GM12872 (cell line): Measurements from ENCODE around the gene CNKSR2.

Source experiments
- TF ChIP-seq, protein P1 (sequence below): IDR thresholded peaks from 3 replicates; pipeline ENCODE4 v1.5.1; 2011; ENCODE audit warnings: low read depth, mild to moderate bottlenecking, low read length, moderate library complexity; ENCODE audit not compliant: insufficient read depth

CNKSR2 gene

DNA sequence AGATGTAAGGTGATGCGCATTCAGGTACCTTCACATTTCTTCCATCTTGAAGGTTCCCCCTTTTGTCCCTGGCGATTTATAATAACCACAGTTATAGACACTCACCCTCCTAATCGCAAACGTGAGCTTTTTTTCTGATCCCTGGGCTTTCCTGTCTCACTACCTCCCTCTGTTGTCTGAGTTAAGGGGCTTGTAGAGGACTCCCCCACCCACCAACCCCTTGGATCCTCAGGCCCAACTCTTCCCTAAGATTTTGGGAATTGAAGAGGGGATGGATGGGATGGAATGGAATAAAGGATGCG lies 1.4 kb downstream of the CNKSR2 start:
- TF ChIP-seq, protein P1, sequence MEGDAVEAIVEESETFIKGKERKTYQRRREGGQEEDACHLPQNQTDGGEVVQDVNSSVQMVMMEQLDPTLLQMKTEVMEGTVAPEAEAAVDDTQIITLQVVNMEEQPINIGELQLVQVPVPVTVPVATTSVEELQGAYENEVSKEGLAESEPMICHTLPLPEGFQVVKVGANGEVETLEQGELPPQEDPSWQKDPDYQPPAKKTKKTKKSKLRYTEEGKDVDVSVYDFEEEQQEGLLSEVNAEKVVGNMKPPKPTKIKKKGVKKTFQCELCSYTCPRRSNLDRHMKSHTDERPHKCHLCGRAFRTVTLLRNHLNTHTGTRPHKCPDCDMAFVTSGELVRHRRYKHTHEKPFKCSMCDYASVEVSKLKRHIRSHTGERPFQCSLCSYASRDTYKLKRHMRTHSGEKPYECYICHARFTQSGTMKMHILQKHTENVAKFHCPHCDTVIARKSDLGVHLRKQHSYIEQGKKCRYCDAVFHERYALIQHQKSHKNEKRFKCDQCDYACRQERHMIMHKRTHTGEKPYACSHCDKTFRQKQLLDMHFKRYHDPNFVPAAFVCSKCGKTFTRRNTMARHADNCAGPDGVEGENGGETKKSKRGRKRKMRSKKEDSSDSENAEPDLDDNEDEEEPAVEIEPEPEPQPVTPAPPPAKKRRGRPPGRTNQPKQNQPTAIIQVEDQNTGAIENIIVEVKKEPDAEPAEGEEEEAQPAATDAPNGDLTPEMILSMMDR = no peak

- TF ChIP-seq, protein P1 = no peak
These were observed 2.4 kb downstream of the CNKSR2 start for GRCh38 chrX:21376636-21377035.

GRCh38 chrX:21379991-21380390 lies 5.8 kb downstream of the CNKSR2 start:
- TF ChIP-seq, protein P1 = no peak

DNA sequence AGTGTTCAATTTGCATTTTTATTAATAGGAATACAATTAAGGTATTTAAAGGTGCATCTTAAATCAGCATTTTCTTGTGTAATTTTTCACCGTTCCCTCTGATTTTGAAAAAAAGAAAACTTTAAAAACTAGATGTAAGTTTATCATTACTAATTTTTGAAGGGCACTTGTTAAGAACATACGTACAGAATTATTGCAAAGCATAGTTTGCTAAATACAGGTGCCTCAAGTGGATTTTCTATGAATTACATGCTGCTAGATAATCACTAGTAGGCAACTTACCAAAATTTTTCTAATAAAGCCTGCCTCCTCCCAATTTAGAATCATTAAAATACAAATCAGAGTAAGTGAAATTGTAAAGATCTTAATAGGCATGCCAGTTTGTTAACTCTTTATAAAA lies 8.5 kb downstream of the CNKSR2 start:
- TF ChIP-seq, protein P1 = peak; percentile 34; the same call in 1 of the 3 replicates

DNA sequence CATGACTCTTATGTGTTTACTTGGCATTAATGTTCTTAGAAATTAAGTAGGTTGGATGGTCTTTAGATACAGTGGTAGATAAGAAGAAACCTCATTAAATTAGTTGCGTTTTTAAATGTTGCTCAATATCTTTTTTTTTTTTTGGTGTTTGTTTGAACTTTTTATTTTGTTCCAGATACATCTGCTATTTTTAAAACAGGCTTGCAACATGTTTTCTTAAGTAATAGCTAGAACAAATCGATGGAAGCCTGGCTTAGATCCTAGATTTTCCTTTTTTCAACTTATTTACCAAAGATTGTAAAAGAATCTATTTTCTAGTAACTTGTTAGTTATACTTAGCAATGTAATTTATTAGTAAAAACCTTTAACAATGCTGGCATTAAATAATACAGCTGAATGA lies 9.3 kb downstream of the CNKSR2 start:
- TF ChIP-seq, protein P1 = no peak

DNA sequence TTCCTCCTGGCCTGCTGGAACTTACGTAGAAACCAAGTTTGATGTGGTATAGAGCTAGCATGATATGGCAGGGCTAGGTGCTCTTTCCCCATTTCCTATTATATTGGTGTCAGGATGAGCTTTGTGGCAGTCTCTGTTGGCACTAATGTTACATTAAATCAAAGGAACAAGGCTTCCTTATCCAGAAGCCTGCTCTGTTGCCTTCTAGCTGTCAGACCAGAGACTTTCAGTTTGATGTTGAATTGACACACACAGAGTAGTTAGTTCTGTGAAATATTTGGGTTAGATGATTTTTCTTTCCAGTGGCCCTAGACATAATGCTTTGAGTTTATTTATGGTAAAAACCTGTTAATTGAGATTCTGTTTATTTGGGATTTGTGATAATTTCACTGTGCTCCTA lies 10.0 kb downstream of the CNKSR2 start:
- TF ChIP-seq, protein P1 = no peak

DNA sequence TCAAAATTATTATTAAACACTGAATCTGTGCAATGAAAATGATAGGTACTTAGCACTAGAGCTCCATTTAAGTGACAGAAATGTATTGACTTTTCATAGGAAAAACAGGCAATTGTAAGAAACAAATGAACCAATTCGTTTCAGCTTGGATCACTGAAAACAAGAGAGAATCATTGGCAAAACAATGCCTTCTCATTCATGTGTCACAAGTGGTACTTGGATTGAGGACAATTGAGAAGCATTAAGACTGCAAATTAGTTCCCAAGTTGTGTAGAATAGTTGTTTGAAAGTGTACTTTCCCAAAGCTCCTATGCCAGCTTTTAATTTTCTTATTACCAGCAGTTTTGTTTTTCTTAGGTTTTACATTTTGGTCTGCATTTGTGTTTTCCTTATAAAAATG lies 20.6 kb downstream of the CNKSR2 start:
- TF ChIP-seq, protein P1 = no peak

GRCh38 chrX:21398426-21398825 lies 24.2 kb downstream of the CNKSR2 start:
- TF ChIP-seq, protein P1 = no peak
